ENCODE results near the gene ANGPT4. TPM values are rescaled to one million over a fixed set of nuclear protein-coding genes. Genes with fewer than 3 reads are reported as not detected.

The ANGPT4 gene
- total and polyA plus RNA-seq, 2 of the 13 experiments (the other 11 are each of a cell fraction or from before 2014, with no cell fraction given), result not detected

DNA sequence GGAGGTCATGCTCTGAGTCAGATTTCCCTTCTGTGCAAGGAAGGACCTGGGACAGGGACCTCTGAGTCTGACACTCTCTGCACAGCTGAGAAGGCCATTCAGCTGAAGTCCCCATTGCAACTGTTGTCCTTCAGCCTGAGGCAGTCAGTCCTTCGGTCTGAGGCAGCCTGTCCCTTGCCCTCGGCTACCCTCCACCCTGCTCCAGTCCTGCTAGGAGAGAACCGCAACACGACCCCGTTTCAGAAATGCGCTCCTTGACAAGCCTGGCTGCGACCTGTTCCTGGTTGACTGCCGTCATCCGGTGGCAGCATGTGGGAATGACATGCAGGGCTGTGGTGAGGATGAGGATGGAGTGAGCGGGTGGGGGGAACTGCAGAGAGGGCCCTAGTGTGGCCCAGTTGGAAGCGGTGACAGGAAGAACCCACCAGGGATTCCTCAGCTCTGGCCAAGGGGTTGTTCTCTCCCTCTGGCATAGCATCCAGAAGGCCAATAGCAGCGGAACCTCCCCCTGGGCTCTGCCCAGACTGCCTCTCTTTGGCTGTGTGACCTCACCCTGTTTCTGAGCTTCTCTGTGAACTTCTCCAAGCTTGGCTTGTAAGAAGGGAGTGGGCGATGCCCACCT lies 40.3 kb upstream of the ANGPT4 start (continued):
- TF ChIP-seq, protein P1, sequence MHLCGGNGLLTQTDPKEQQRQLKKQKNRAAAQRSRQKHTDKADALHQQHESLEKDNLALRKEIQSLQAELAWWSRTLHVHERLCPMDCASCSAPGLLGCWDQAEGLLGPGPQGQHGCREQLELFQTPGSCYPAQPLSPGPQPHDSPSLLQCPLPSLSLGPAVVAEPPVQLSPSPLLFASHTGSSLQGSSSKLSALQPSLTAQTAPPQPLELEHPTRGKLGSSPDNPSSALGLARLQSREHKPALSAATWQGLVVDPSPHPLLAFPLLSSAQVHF (CRISPR knock-in tag; IDR thresholded peaks at IDR 0.05), result peak; percentile 67; the same call in 1 of the 2 replicates
- TF ChIP-seq GATAD1 (CRISPR knock-in tag; IDR thresholded peaks at IDR 0.05) (peak; percentile 60; the same call in 1 of the 2 replicates), NR3C1 (CRISPR knock-in tag; IDR thresholded peaks at IDR 0.05) (0 out of 2 replicates have a peak, but pooled peaks have one; percentile 5), MTA1 (CRISPR knock-in tag; IDR thresholded peaks at IDR 0.05; ENCODE audit: borderline replicate concordance) (peak; percentile 61; the same call in 1 of the 2 replicates), ZNF709 (CRISPR knock-in tag; IDR thresholded peaks at IDR 0.05) (no peak), ELF3 (CRISPR knock-in tag; IDR thresholded peaks at IDR 0.05) (peak; percentile 40), RELA (CRISPR knock-in tag; IDR thresholded peaks at IDR 0.05) (0 out of 2 replicates have a peak, but pooled peaks have one; percentile 46), NONO (IDR thresholded peaks at IDR 0.05) (no peak), NONO (CRISPR knock-in tag; conservative IDR thresholded peaks at IDR 0.05) (peak; percentile 91), MIXL1 (CRISPR knock-in tag; IDR thresholded peaks at IDR 0.05) (peak; percentile 66; the same call in 1 of the 2 replicates), ZNF430 (CRISPR knock-in tag; IDR thresholded peaks at IDR 0.05) (no peak), ZNF670 (CRISPR knock-in tag; IDR thresholded peaks at IDR 0.05; ENCODE audit: borderline replicate concordance) (no peak), NCOA2 (CRISPR knock-in tag; IDR thresholded peaks at IDR 0.05) (0 out of 2 replicates have a peak, but pooled peaks have one; percentile 15), PHB2 (IDR thresholded peaks at IDR 0.05; ENCODE audit: partially characterized antibody) (no peak), PHF20 (CRISPR knock-in tag; IDR thresholded peaks at IDR 0.05) (no peak), ZNF530 (CRISPR knock-in tag; IDR thresholded peaks at IDR 0.05; ENCODE audit: low read depth) (no peak), ZIK1 (CRISPR knock-in tag; IDR thresholded peaks at IDR 0.05; ENCODE audit: borderline replicate concordance, low read depth) (no peak), ZNF33B (CRISPR knock-in tag; IDR thresholded peaks at IDR 0.05) (0 out of 2 replicates have a peak, but pooled peaks have one; percentile 67)
- TF ChIP-seq, protein P2, sequence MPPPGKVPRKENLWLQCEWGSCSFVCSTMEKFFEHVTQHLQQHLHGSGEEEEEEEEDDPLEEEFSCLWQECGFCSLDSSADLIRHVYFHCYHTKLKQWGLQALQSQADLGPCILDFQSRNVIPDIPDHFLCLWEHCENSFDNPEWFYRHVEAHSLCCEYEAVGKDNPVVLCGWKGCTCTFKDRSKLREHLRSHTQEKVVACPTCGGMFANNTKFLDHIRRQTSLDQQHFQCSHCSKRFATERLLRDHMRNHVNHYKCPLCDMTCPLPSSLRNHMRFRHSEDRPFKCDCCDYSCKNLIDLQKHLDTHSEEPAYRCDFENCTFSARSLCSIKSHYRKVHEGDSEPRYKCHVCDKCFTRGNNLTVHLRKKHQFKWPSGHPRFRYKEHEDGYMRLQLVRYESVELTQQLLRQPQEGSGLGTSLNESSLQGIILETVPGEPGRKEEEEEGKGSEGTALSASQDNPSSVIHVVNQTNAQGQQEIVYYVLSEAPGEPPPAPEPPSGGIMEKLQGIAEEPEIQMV (CRISPR knock-in tag; IDR thresholded peaks at IDR 0.05; ENCODE audit: low read depth), result peak; percentile 49; the same call in 1 of the 2 replicates
- TF ChIP-seq, protein P3, sequence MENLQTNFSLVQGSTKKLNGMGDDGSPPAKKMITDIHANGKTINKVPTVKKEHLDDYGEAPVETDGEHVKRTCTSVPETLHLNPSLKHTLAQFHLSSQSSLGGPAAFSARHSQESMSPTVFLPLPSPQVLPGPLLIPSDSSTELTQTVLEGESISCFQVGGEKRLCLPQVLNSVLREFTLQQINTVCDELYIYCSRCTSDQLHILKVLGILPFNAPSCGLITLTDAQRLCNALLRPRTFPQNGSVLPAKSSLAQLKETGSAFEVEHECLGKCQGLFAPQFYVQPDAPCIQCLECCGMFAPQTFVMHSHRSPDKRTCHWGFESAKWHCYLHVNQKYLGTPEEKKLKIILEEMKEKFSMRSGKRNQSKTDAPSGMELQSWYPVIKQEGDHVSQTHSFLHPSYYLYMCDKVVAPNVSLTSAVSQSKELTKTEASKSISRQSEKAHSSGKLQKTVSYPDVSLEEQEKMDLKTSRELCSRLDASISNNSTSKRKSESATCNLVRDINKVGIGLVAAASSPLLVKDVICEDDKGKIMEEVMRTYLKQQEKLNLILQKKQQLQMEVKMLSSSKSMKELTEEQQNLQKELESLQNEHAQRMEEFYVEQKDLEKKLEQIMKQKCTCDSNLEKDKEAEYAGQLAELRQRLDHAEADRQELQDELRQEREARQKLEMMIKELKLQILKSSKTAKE (CRISPR knock-in tag; IDR thresholded peaks at IDR 0.05; ENCODE audit: borderline replicate concordance), result peak; percentile 61; the same call in 1 of the 2 replicates
- TF ChIP-seq, protein P4, sequence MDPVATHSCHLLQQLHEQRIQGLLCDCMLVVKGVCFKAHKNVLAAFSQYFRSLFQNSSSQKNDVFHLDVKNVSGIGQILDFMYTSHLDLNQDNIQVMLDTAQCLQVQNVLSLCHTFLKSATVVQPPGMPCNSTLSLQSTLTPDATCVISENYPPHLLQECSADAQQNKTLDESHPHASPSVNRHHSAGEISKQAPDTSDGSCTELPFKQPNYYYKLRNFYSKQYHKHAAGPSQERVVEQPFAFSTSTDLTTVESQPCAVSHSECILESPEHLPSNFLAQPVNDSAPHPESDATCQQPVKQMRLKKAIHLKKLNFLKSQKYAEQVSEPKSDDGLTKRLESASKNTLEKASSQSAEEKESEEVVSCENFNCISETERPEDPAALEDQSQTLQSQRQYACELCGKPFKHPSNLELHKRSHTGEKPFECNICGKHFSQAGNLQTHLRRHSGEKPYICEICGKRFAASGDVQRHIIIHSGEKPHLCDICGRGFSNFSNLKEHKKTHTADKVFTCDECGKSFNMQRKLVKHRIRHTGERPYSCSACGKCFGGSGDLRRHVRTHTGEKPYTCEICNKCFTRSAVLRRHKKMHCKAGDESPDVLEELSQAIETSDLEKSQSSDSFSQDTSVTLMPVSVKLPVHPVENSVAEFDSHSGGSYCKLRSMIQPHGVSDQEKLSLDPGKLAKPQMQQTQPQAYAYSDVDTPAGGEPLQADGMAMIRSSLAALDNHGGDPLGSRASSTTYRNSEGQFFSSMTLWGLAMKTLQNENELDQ (CRISPR knock-in tag; IDR thresholded peaks at IDR 0.05; ENCODE audit: borderline replicate concordance), result 0 out of 2 replicates have a peak, but pooled peaks have one; percentile 53
